Measurements from ENCODE around the gene MYO5B.

The MYO5B gene

DNA sequence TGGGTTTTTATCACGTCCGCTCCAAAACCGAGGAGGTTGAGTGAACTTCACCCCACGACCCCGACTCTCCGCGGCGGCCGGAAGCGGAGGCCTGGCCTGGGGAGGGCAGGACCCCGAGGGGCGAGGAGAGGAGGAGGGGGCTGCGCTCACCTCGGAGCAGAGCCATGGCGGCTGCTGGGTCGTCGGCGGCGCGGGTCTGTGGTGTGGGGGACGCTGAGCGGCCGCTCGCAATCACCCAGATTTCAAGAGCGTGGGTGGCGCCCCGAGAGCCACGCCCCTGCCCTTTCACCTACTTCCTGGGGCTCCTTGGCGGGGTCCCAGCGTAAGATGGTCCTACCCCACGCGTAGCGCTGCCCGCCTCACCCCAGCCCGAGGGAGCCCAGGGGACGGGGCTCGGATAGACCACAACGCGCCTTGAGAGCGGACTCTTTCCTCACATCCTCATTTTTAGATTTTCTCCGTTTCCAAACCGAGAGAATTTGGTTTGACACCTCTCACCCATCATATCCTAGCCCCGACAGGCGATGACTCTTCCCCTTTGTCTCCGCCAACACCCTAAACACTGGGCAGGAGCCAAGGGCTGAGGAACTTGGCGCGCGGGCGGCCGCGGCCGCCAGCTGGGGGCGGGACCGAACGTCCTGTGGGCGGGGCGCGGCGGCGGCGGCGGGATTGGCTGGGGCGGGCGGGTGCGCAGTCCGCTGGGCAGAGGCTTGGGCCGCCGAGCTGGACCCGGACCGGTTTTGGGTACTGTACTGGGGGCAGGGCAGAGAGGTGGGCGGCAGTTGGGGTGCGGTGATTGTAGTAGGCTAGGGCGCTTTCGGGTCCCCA is 381.4 kb downstream of the MYO5B start, which contains the start of gene ACAA2:
Gene ACAA2 (minus strand): TSS at position 215 of the 828 bp plus-strand sequence. CDS start 49 bp downstream, at position 166.
- H2BK5ac ChIP-seq (ENCODE audit: low read length): peak within 1 kb of the TSS; percentile 90
- H2BK12ac ChIP-seq (ENCODE audit: low read length): no peak within 1 kb of the TSS
- H2BK15ac ChIP-seq (ENCODE audit: low read length): peak within 1 kb of the TSS; percentile 98
- peaks cover 1 to 9% of the 10 kb centered on the region in 2 donors for H3K4me1 ChIP-seq (ENCODE audit: control insufficient read depth in 2 of 2, insufficient read depth in 1 of 2, low read depth in 1 of 2, low read length in 2 of 2)
- no peaks in the 10 kb centered on the region for H3K79me1 ChIP-seq (ENCODE audit: low read depth, low read length)
- peaks cover 0 to 11% of the 10 kb centered on the region in 2 donors for H3K36me3 ChIP-seq (replicated peaks in 1 of 2; ENCODE audit: control insufficient read depth in 2 of 2, insufficient read depth in 2 of 2, low read length in 2 of 2)
- no peak within 1 kb of the TSS for H3K14ac ChIP-seq (ENCODE audit: low read length)
- peak within 1 kb of the TSS; percentile 96 for H3K18ac ChIP-seq (ENCODE audit: low read length)
- H3K27me3 ChIP-seq (ENCODE audit: control insufficient read depth in 3 of 3, insufficient read depth in 3 of 3, low read depth in 1 of 3, low read length in 3 of 3): no peaks in the 10 kb centered on the region
- H4K91ac ChIP-seq (ENCODE audit: low read depth, low read length, poor library complexity): peak within 1 kb of the TSS; percentile 39
- peak within 1 kb of the TSS; percentile 39 for H3K27ac ChIP-seq (replicated peaks; ENCODE audit: low read length)
- H3K4me2 ChIP-seq (ENCODE audit: insufficient read depth, low read length, poor library complexity, severe bottlenecking): peak within 1 kb of the TSS; percentile 66
- no peak within 1 kb of the TSS for H2AK5ac ChIP-seq (ENCODE audit: low read depth, low read length)
- H3K9me3 ChIP-seq (replicated peaks in 1 of 2; ENCODE audit: control insufficient read depth in 2 of 2, insufficient read depth in 1 of 2, low read depth in 1 of 2, low read length in 2 of 2): peaks cover 0 to 16% of the 10 kb centered on the region in 2 donors
- peak; percentile 65 for DNase-seq (ENCODE audit: low spot score)
- H2AFZ ChIP-seq (ENCODE audit: low read length): peak within 1 kb of the TSS; percentile 98
- peak within 1 kb of the TSS; percentile 85 for H3K9ac ChIP-seq (ENCODE audit: low read depth, low read length, poor library complexity)
- no peak within 1 kb of the TSS for H3K4ac ChIP-seq (ENCODE audit: low read length)
- WGBS, 2 donors (ENCODE audit: extremely low coverage in 2 of 2, insufficient read length in 2 of 2, insufficient replicate concordance in 1 of 2): no CpG with 5 or more reads among the region's 74 CpGs
- H3K23ac ChIP-seq (ENCODE audit: low read depth, low read length, poor library complexity): peak within 1 kb of the TSS; percentile 87
- H4K8ac ChIP-seq (ENCODE audit: low read depth, low read length): no peak within 1 kb of the TSS
- H3K4me3 ChIP-seq (ENCODE audit: low read length in 2 of 2): peak within 1 kb of the TSS; percentile 58 to 95
- no peak within 1 kb of the TSS for H2BK120ac ChIP-seq (ENCODE audit: low read depth, low read length)

DNA sequence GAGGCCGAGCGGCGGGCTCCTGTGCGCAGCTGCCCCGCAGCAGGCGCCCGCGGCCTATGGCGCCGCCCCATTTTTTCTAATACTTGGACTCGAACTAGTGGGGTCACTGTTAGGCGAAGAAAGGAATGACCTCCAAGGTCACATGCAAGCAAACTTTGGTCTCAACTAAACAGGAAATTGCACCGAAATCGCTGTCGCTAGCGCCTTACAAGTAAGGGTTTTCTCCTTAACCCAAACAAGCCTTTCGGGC is 382.0 kb downstream of the MYO5B start:
- no peak overlapping the region for H4K8ac ChIP-seq (ENCODE audit: low read depth, low read length)
- no peak overlapping the region for H2AK5ac ChIP-seq (ENCODE audit: low read depth, low read length)
- H2BK5ac ChIP-seq (ENCODE audit: low read length): no peak overlapping the region
- H3K18ac ChIP-seq (ENCODE audit: low read length): peak overlapping the region; percentile 96
- no peak overlapping the region for H4K91ac ChIP-seq (ENCODE audit: low read depth, low read length, poor library complexity)
- H2BK12ac ChIP-seq (ENCODE audit: low read length): no peak overlapping the region
- no peak overlapping the region for H2BK15ac ChIP-seq (ENCODE audit: low read length)
- no peak overlapping the region for H3K14ac ChIP-seq (ENCODE audit: low read length)
- H2BK120ac ChIP-seq (ENCODE audit: low read depth, low read length): no peak overlapping the region
- no peak for DNase-seq (ENCODE audit: low spot score)
- peak overlapping the region; percentile 66 for H3K4me2 ChIP-seq (ENCODE audit: insufficient read depth, low read length, poor library complexity, severe bottlenecking)
- no peak overlapping the region for H3K9ac ChIP-seq (ENCODE audit: low read depth, low read length, poor library complexity)
- H3K27ac ChIP-seq (replicated peaks; ENCODE audit: low read length): no peak overlapping the region
- no peaks in the 10 kb centered on the region for H3K79me1 ChIP-seq (ENCODE audit: low read depth, low read length)
- peaks cover 0 to 21% of the 10 kb centered on the region in 2 donors for H3K9me3 ChIP-seq (replicated peaks in 1 of 2; ENCODE audit: control insufficient read depth in 2 of 2, insufficient read depth in 1 of 2, low read depth in 1 of 2, low read length in 2 of 2)
- H2AFZ ChIP-seq (ENCODE audit: low read length): peak overlapping the region; percentile 98
- H3K27me3 ChIP-seq (ENCODE audit: control insufficient read depth in 3 of 3, insufficient read depth in 3 of 3, low read depth in 1 of 3, low read length in 3 of 3): no peaks in the 10 kb centered on the region
- peak overlapping the region; percentile 58 to 87 for H3K4me3 ChIP-seq (ENCODE audit: low read length in 2 of 2)
- H3K4me1 ChIP-seq (ENCODE audit: control insufficient read depth in 2 of 2, insufficient read depth in 1 of 2, low read depth in 1 of 2, low read length in 2 of 2): peaks cover 1 to 9% of the 10 kb centered on the region in 2 donors
- no peak overlapping the region for H3K4ac ChIP-seq (ENCODE audit: low read length)
- no CpG with 5 or more reads among the region's 17 CpGs for WGBS, 2 donors (ENCODE audit: extremely low coverage in 2 of 2, insufficient read length in 2 of 2, insufficient replicate concordance in 1 of 2)
- peaks cover 0 to 10% of the 10 kb centered on the region in 2 donors for H3K36me3 ChIP-seq (replicated peaks in 1 of 2; ENCODE audit: control insufficient read depth in 2 of 2, insufficient read depth in 2 of 2, low read length in 2 of 2)
- no peak overlapping the region for H3K23ac ChIP-seq (ENCODE audit: low read depth, low read length, poor library complexity)

DNA sequence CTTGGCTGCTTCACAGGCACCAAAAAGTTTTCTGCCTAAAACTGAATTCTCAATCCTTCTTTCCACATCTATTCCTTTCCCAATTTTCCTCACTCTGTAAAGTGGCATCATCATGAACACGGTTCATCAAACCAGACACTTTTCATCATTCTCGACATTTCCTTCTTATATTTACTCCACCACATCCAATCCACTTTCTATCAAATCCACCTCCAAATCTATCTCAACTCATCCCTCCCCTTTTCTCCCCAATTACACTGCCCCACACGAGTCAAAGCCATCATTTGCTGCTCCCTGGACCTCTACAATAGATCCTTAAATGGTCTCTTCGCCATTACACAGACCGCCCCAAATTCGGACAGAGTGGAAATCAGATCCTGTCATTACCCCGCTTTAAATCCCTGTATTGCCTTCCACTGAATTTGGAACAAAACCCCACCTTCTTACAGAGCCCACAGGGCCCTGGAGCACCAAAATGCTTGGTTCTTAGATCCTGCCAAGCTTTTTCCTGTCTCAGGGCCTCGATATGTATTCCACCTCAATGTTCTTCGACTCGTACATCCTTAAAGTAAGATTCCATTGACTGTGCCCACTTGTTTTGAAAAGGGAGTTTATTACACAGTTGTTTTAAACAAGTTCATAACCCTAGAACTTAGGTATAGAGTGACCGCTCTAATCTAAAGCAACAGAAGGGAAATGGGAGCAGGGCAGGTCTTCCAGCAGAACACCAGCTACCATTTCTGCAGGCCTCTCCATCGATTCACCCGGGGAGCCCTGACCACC is 382.5 kb downstream of the MYO5B start:
- peaks cover 2 to 23% of the 10 kb centered on the region in 2 donors for H3K9me3 ChIP-seq (replicated peaks in 1 of 2; ENCODE audit: control insufficient read depth in 2 of 2, insufficient read depth in 1 of 2, low read depth in 1 of 2, low read length in 2 of 2)
- H3K4me1 ChIP-seq (ENCODE audit: control insufficient read depth in 2 of 2, insufficient read depth in 1 of 2, low read depth in 1 of 2, low read length in 2 of 2): peaks cover 1 to 9% of the 10 kb centered on the region in 2 donors
- H4K91ac ChIP-seq (ENCODE audit: low read depth, low read length, poor library complexity): no peak overlapping the region
- no peak overlapping the region for H3K23ac ChIP-seq (ENCODE audit: low read depth, low read length, poor library complexity)
- H3K9ac ChIP-seq (ENCODE audit: low read depth, low read length, poor library complexity): no peak overlapping the region
- no peaks in the 10 kb centered on the region for H3K79me1 ChIP-seq (ENCODE audit: low read depth, low read length)
- 100% methylated on average over 1 to 3 of the region's 13 CpGs for WGBS, 2 donors (ENCODE audit: extremely low coverage in 2 of 2, insufficient read length in 2 of 2, insufficient replicate concordance in 1 of 2)
- no peak overlapping the region for H2BK5ac ChIP-seq (ENCODE audit: low read length)
- no peak overlapping the region for H3K18ac ChIP-seq (ENCODE audit: low read length)
- H2BK15ac ChIP-seq (ENCODE audit: low read length): no peak overlapping the region
- no peak overlapping the region for H4K8ac ChIP-seq (ENCODE audit: low read depth, low read length)
- no peak overlapping the region for H2BK120ac ChIP-seq (ENCODE audit: low read depth, low read length)
- no peak overlapping the region for H3K27ac ChIP-seq (replicated peaks; ENCODE audit: low read length)
- peaks cover 0 to 4% of the 10 kb centered on the region in 2 donors for H3K36me3 ChIP-seq (replicated peaks in 1 of 2; ENCODE audit: control insufficient read depth in 2 of 2, insufficient read depth in 2 of 2, low read length in 2 of 2)
- H2AK5ac ChIP-seq (ENCODE audit: low read depth, low read length): no peak overlapping the region
- no peak for DNase-seq (ENCODE audit: low spot score)
- peak overlapping the region; percentile 58 to 87 for H3K4me3 ChIP-seq (ENCODE audit: low read length in 2 of 2)
- no peaks in the 10 kb centered on the region for H3K27me3 ChIP-seq (ENCODE audit: control insufficient read depth in 3 of 3, insufficient read depth in 3 of 3, low read depth in 1 of 3, low read length in 3 of 3)
- H2BK12ac ChIP-seq (ENCODE audit: low read length): no peak overlapping the region
- no peak overlapping the region for H3K4ac ChIP-seq (ENCODE audit: low read length)
- peak overlapping the region; percentile 98 for H2AFZ ChIP-seq (ENCODE audit: low read length)
- peak overlapping the region; percentile 66 for H3K4me2 ChIP-seq (ENCODE audit: insufficient read depth, low read length, poor library complexity, severe bottlenecking)
- H3K14ac ChIP-seq (ENCODE audit: low read length): no peak overlapping the region
